GM18873 (cell line): ENCODE measurements around the gene DIPK1C.

Experiments used
- ATAC-seq: cut with Tn5 transposase; IDR thresholded peaks from one replicate; pipeline ENCODE4 v1.9.1; 2021; ENCODE audit warnings: mild to moderate bottlenecking, moderate library complexity, moderate number of reproducible peaks; ENCODE audit not compliant: unreplicated experiment, low FRiP score

The DIPK1C gene

DNA sequence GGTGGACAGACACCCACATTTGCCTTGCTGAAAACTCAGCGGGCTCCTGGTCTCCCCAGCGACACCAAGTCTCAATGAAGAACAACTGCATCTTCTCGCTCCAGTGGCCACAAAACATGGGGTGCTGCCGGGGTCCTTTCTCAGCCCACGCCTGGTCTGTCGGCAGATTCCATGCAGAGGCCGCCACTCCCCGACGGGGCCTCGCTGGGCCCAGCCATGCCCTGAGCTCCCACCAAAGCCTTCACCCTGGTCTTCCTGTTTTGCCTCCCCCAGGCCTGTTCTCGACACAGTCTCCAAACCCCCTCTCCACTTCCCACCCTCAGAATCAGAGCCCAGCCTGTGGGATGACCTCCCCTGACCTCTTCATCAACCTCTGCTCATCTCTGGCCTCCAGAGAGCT is 31.2 kb downstream of the DIPK1C start:
- no peak for ATAC-seq

DNA sequence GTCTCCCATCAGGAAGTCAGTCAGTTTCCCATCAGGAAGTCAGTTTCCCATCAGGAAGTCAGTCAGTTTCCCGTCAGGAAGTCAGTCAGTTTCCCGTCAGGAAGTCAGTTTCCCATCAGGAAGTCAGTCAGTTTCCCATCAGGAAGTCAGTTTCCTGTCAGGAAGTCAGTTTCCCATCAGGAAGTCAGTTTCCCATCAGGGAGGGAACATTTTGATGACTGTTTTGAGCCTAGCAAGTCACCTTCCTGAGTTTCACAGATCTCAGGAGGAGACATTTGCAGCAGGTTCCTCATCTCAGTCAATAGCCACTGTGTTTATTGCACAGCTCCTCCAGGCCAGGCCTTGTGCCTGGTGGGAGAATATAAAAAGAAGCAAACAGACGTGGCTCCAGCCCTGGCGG is 31.9 kb downstream of the DIPK1C start:
- ATAC-seq: no peak

DNA sequence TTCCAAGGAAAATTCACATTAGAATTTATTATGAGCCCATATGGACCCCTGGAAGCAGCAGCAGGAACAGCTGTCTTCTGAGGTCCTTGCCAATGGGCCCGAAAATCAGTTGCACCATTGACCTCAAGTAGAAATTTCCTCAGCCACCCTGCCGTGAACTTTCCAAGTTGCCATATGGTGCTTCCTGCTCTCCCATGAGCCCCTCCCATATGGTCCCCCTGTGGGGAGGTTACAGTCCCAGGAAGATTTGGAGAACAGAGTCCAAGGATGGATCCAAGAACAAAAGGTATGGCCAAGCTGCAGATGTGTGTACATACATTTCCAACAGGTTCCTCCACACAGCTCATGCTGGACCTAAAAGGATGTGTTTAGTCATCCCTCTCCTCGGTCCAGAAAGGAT is 34.6 kb downstream of the DIPK1C start:
- no peak for ATAC-seq

DNA sequence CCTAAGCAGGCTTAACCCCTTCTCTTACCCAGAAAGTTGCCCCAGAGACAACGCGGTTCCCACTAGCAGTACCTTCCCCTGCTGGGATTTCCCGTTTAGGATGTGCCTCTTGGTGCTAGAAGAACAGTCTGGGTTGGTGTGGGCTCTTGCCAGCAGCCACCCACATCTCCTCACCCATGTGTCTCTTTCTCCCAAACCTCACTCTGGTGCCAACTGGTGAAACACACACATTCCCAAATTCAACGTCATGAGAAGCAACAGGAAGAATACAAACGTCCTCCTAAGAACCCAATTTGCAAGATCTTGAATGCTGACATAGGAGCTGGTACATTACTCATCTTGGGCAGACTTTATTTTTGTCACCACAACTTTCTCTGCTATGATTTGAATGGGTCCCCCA is 36.2 kb downstream of the DIPK1C start:
- ATAC-seq: no peak

DNA sequence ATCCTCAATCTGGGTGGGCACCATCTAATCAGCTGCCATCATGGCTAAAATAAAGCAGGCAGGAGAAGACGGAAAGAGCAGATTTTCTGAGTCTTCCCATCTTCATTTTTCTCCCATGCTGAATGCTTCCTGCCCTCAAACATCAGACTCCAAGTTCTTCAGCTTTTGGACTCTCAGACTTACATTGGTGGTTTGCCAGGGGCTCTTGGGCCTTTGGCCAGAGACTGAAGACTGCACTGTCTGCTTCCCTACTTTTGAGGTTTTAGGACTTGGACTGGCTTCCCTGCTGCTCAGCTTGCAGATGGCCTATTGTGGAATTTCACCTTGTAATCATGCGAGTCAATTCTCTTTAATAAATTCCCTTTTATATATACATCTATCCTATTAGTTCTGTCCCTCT is 36.6 kb downstream of the DIPK1C start:
- no peak for ATAC-seq

DNA sequence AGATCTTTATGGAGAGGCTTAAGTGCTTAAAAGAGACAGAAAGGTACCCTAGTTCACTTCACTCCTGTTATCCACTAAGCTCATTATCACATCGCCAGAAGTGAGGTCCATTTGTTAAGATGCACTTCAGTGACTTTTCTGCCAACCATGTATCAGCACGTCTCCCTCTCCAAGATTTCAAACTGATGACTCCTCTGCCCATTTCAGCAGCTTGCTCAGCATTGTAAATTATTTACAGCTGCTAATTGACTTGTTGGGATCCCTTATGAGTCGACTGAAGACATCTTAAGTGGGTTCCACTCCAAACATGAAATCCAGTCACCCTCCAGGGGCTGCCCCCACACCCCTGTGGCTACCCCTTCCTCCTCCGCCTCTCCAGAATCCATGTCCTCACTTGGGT is 37.3 kb downstream of the DIPK1C start:
- no peak for ATAC-seq

DNA sequence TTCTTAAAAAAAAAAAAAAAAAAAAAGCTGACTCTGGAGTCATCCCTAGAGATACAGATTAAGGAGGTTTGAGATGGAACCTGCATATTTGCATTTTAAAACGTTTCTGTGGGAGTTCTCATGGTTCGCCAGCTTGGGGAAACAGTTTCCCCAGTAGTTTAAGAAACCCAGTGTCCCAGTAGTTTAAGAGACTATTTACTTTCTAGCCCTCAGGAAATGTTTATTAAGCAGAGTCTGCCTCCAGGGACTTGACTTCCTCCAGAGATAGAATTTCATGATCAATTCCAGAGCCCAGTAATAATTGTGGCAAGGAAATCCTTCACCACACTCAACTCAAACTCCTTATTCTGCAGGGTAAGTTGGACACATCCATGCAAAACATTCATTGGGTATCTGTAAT is 39.1 kb downstream of the DIPK1C start:
- no peak for ATAC-seq

DNA sequence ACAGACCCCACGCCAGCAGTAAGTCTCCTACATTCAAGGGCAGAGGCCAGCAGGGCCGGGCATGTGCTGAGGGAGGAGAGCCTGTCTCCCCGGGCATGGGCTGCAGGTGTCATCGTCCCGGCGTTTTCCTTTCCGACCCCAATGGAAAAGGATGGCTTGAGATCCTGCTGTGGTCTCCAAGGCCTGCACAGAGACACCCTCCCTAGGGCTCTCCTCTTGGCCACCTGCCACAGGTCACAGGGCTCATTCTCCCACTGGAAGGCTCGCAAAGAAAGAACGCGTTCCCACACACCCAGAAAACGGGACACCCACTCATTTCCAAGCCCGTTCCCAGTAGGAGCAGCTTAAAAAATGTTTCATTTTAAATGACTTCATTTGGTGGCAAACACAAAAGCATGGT is 41.0 kb downstream of the DIPK1C start:
- no peak for ATAC-seq

DNA sequence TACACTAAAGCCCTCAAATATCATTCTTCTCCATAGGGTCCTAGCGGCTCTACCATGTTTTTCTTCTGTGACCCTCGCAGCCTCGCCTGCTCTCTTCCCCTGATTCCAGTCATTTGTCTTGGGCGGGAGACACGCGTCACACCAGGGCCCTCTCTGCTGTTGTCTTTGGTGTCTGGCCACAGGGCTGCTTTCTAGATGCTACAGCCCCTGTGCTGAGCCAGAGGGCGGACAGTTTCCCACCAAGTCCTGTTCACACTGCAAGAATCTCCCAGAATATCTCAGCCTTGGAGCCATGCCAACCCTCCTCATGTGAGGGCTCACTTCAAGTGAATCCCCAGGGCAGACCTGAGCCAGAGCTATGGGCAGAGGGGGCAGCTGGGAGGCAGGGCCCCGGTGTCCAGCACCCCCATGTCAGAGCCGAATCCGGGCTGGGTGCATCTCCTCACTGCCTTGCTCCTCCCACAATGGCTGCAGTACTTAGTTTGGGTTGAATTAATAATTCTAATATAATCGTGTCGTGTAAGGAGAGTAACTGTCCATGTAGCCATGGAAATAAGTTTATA is 42.1 kb downstream of the DIPK1C start:
- ATAC-seq: no peak

DNA sequence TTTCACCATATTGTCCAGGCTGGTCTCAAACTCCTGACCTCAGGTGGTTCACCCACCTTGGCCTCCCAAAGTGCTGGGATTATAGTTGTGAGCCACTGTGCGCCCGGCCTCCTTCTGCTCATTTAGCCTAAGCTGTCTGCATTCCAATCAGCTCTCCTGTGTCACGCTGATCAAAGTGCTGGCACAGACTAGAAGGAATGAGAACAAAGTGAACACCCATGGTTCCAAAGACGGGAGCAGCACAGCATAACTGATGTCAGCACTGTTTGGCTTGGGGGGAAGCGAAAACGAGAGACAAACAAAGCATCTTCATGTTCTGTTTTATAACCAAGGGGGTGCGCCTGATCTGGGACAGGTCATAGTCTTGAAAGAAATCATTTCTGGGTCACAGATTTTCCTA is 43.3 kb downstream of the DIPK1C start:
- ATAC-seq: no peak

DNA sequence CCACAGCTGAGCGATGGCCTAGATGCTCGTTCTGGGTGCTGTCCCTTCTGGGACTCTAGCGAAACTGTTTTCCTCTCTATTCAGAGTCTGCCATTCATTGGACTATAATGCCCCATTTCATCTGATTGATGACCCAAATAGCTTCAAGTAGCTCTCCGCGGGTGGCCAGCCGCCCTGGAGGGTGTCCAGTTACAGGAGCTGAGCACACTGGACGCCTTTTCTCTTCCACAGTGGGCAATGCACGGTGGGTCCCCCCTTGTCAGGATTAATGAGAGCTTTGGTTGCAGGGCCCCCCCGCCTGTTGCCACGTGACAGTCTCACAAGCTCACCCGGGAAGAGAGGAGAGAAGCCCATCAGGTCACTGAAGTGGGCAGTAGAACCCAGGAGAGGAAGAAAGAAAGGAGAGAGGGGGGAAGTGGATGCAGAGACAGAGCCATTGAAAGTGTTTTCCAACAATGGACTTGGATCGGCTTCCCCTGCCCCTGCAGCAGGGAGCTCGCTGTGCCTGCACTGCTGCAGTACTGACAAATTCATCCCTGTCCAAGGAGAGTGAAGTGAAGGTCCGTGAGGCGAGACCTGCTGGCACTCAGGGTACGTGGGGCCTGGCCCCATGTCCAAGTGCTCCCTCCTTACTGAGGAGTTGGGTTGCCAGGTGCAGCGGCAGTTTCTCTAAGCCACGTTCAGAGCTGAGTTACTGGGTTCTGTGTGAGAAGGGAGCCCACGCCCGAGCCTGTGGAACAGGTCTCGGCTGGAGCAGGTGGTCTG is 44.8 kb downstream of the DIPK1C start:
- no peak for ATAC-seq

DNA sequence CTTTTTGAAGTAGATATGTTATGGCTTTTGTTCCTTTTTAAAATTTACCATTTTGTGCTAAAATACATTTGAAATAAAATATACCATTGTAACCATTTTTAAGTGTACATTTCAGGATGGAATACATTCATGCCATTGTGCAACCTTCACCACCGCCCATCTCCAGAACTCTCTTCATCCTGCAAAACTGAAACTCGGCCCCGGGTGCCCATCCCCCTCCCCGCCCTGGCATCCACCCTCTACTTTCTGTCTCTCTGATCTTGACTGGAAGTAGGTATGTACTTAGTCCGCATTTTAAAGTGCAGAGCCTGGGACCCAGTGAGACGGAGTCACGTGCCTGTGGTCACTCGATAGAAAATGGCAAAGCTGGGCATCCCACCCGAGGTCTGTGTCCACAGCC is 45.6 kb downstream of the DIPK1C start:
- no peak for ATAC-seq

DNA sequence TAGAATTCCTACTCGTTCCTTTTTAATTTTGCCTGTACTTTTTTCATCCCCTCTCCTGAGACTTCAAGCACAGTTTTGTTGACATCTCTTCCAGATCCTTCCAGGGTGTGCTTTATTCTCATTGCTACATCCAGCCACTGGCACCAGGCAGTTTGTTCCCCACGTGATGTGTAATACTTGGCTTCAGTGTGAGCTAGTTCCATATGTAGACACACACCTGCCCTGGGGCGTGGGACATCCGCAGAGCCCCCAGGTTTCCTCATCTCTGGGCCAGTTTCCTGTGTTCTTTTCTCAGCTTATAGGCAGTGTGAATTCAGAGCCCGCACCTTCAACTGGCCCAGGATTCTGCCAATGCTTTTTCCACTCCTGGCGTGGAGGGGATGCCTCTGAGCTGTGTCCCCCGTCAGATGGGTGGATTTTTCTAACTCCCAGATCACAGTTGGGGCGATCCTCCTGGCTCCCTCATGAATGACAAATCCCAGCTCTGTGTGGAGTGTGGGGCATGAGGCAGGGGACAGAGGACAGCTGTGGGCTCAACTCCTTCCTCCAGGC is 46.6 kb downstream of the DIPK1C start:
- ATAC-seq: no peak

DNA sequence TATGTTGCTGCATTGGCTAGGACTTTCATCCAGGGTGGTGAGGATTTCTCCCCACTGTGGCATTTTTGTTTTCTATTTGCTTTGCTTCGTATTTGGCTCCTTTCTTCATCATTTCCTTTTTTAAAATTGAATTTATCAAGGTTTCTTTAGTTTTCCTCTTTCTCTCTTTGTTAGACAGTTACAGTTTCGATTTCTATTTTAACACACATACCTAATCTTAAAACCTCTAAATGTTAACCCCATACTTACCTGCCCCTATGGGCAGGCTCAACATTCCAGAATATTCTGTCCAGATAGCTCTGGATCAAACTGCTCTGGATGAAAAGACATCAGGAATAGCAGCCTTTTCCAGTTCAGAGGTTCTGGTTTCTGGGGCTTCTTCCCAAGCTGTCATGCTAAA is 49.2 kb downstream of the DIPK1C start:
- ATAC-seq: no peak

DNA sequence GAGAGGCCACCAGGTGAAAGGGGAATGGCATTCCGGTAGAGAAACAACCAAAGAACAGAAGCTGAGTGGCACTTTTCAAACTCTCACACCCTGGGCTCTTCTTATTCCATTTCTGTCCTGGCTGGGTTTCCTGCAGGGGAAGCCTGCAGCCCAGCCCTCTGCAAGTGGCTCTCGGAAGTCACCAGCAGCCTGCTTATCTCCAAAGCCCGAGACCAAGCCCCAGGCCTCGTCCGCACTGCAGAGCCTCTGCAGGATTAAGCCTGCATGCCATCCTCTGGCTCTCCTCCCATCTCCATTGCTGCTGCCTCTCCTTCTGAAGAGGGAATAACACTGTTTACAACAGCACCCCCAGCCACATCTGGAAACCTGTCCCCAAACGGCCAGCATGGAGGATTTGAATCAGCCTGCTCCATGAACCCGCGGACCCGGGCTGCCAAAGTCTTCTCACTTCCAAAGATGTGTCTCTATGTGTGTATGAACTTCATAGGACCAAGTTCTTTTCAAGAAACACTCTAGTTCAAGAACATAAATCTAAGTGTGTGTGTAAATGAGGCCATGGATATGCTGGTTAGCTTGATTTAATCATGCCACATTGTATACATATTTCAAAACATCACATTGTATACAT is 54.2 kb downstream of the DIPK1C start:
- ATAC-seq: no peak

DNA sequence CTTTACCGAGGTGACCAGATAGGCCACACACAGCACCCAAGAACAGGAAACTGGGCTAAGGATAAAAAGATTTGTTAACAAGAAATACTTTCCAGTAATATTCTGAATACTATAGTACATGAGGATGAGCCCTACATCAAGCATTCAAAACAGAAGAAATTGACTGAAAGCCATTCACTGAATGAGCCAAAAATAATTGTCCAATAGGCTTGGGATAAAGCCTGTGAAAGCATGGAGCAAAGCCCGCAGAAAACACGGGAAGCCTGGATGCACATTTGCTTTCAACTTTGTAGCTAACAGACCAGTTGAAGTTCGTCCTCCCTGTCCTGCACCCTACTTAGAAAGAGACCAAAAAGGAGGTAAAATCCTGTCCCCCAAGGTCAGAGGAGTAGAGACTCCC is 56.3 kb downstream of the DIPK1C start:
- ATAC-seq: no peak

DNA sequence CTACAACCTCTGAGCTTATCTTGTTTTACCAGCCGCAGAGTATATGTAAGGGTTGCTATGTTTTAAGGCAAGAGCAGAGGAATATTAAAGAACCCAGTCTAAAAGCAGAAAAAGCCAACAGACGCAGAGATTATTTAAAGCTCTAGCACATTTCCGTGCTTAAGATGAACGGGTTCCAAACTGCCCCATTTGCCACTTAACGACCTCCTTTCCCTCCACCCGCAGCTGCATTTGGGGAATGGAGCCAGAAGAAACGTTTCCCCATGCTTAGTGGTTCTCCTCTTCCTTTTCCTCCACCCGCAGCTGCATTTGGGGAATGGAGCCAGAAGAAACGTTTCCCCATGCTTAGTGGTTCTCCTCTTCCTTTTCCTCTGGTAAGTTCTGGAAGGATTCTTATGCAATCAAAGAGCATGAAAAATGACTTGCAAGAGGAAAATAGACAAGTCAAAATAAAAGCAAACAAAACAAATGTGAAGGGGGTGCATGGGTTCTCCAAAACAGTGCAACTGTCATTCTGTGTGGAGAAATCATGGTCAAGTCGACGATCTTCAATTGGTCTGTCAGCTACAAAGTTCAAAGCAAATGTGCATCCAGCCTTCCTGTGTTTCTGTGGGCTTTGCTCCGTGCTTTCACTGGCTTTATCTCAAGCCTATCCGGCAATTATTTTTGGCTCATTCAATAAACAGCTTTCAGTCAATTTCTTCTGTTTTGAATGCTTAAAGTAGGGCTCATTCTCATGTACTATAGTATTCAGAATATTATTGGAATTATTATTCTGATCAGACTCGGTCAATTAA is 57.8 kb downstream of the DIPK1C start:
- ATAC-seq: no peak

DNA sequence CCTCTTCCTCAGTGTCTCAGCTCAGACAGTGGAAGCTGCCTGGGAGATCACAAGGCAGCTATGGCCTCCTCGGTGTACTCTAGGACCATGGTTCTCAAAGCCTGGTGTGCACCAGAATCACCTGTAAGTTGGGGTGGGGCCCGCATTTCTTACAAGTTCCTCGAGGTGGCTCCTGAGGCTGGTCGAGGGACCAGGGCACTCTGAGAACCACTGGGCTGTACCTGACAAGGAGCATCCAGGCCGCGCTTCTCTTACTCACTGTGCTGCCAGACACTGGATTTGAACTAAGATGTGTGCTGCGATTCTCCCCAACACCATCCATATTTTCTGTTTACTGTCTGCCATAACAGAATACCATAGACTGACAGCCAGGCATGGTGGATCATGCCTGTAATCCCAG is 59.5 kb downstream of the DIPK1C start:
- no peak for ATAC-seq

DNA sequence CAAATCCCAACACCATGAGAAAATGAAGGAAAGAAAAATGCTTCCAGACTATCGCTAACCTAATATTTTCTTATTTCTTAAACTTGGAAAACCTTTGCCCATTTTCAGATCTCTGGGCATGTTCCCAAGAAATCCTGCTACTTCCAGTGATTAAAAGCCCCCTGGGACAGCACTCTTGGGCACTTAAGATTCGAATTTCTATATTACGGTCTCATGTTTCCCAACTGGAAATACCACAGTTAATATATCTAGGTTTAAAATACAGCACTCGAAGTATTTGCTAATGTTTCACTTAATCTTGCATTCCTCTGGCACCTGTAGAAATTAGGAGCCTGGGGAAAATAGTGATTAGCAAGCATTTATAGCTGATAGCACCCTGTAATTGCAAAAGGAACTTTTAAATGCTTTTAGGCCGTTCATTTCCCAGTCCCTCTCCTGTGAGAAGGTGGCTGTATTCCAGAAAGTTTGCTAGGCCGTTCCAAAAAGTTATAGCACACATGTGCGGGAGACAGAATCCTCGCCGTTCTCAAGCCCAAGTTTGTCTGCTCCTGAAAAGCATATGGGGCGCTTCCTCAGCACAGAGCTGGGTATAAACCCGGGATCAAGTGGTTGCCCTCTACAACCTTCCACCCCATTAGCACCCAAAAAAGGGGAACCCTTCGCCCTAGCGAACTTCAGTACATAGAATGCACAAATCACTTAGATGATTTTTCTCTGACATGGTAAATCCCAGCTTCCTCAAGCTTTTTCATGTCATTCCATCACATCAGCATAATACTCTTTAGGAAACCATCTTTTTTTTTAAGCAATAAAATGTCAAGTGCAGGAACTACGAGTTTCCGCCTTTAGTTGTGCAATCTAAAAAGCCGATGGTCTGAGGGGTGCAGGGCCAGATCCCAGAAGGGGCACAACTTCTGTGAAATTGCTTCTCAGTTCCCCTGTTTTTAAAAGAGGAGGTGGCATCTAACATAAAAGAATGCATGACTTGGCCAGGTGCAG is 60.6 kb downstream of the DIPK1C start:
- no peak for ATAC-seq

DNA sequence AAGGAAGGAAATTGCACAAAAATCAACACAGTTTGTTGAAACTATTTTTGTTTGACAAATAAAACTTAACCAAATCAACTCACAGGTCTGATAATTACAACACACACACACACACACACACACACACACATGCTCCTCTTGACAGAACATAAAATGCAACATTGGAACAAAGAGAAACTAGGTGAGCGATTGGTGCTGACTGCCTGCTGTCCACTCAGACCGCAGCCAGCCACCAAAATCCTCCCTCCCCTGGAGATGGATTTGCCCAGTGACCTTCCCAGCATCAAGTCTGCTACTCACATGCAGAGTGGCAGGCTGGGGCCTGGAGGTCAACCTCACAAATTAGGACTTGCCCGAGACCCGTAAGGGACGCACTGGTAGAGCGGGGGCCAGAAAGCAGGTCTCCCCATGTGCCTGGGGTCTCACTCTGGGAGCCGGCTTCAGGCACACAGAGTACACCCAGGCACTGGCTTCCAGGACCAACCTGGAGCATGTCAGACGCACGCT is 61.4 kb downstream of the DIPK1C start:
- ATAC-seq: no peak
